HepG2 (cell line): ENCODE measurements around the gene NOP56. TPM values are rescaled to one million over a fixed set of nuclear protein-coding genes. Genes with fewer than 3 reads are reported as not detected.

Experiments used
- ARID4A ChIP-seq: sonication (generic); formaldehyde crosslinking; IDR thresholded peaks from 2 replicates; pipeline ENCODE4 v1.5.0; 2020; ENCODE audit warnings: mild to moderate bottlenecking, missing genetic modification reagents, borderline replicate concordance
- DNMT1 ChIP-seq: sonication (generic); formaldehyde crosslinking; IDR thresholded peaks from 2 replicates; pipeline ENCODE4 v1.5.1; 2020; ENCODE audit warnings: mild to moderate bottlenecking, missing genetic modification reagents
- DRAP1 ChIP-seq: IDR thresholded peaks from 2 replicates; pipeline ENCODE4 v1.6.1; 2016; ENCODE audit warnings: missing genetic modification reagents, missing compliant biosample characterization
- GFI1 ChIP-seq: sonication (generic); formaldehyde crosslinking; IDR thresholded peaks from 2 replicates; pipeline ENCODE4 v1.5.0; 2020; ENCODE audit warnings: missing genetic modification reagents, mild to moderate bottlenecking, borderline replicate concordance
- HBP1 ChIP-seq: IDR thresholded peaks from 2 replicates; pipeline ENCODE4 v1.6.1; 2016; ENCODE audit warnings: low read depth, control low read depth
- MAFG ChIP-seq: sonication (generic); formaldehyde crosslinking; IDR thresholded peaks from 2 replicates; pipeline ENCODE4 v1.5.1; 2020; ENCODE audit warnings: mild to moderate bottlenecking, missing genetic modification reagents
- MYC ChIP-seq: sonication (generic); formaldehyde crosslinking; IDR thresholded peaks from 2 replicates; pipeline ENCODE4 v1.9.0; 2021; ENCODE audit warnings: missing genetic modification reagents, borderline replicate concordance
- ONECUT2 ChIP-seq: sonication (generic); formaldehyde crosslinking; IDR thresholded peaks from 2 replicates; pipeline ENCODE4 v1.4.0; 2020; ENCODE audit warnings: missing genetic modification reagents
- SCMH1 ChIP-seq: sonication (generic); formaldehyde crosslinking; IDR thresholded peaks from 2 replicates; pipeline ENCODE4 v1.9.0; 2021; ENCODE audit warnings: missing genetic modification reagents, mild to moderate bottlenecking, borderline replicate concordance
- SETDB1 ChIP-seq: sonication (generic); formaldehyde crosslinking; IDR thresholded peaks from 2 replicates; pipeline ENCODE4 v1.5.1; 2020; ENCODE audit warnings: missing genetic modification reagents, mild to moderate bottlenecking, borderline replicate concordance
- TARDBP ChIP-seq: sonication (generic); formaldehyde crosslinking; IDR thresholded peaks from 2 replicates; pipeline ENCODE4 v1.8.0; 2022; ENCODE audit warnings: mild to moderate bottlenecking, missing genetic modification reagents
- TBX3 ChIP-seq: fragments of 450-650 bp; IDR thresholded peaks from 2 replicates; pipeline ENCODE4 v1.6.1; 2017; ENCODE audit warnings: antibody characterized with exemption, mild to moderate bottlenecking, inconsistent platforms, borderline replicate concordance
- TP53 ChIP-seq: sonication (generic); formaldehyde crosslinking; conservative IDR thresholded peaks from 2 replicates; pipeline ENCODE4 v1.4.0; 2020; ENCODE audit warnings: missing genetic modification reagents
- ZBTB4 ChIP-seq: sonication (generic); formaldehyde crosslinking; IDR thresholded peaks from 2 replicates; pipeline ENCODE4 v1.4.0; 2020; ENCODE audit warnings: missing genetic modification reagents, mild to moderate bottlenecking, borderline replicate concordance
- ZBTB8A ChIP-seq: sonication (generic); formaldehyde crosslinking; IDR thresholded peaks from 2 replicates; pipeline ENCODE4 v1.4.0; 2020; ENCODE audit warnings: mild to moderate bottlenecking, low read depth, missing genetic modification reagents, borderline replicate concordance
- ZNF24 ChIP-seq: fragments of 450-650 bp; IDR thresholded peaks from 2 replicates; pipeline ENCODE4 v1.6.1; 2017; ENCODE audit warnings: antibody characterized with exemption, mild to moderate bottlenecking
- ZNF414 ChIP-seq: sonication (generic); formaldehyde crosslinking; IDR thresholded peaks from 2 replicates; pipeline ENCODE4 v1.5.0; 2020; ENCODE audit warnings: missing genetic modification reagents
- ZNF644 ChIP-seq: IDR thresholded peaks from 2 replicates; pipeline ENCODE4 v1.6.1; 2016; ENCODE audit warnings: low read depth
- ZNF672 ChIP-seq: sonication (generic); formaldehyde crosslinking; IDR thresholded peaks from 2 replicates; pipeline ENCODE4 v1.8.1; 2022; ENCODE audit warnings: missing genetic modification reagents
- polyA plus RNA-seq, 8 experiments: library from polyadenylated mRNA; depleted of rRNA in 3 of 8; stranded (reverse) in 7 of 8; unstranded in 1 of 8; fragments of >200 nt; fragmentation: Illumina TruSeq in 4 of 8; extraction: Trizol in 4 of 8; gene quantifications; 2 replicates each; pipeline versions ENCODE4 v1.2.1 to v1.2.3, GENCODE V29; 2011 to 2016; ENCODE audit warnings: low read depth in 4 of 8, missing spikeins in 1 of 8, mixed read lengths in 1 of 8; ENCODE audit not compliant: insufficient read depth in 1 of 8
- total RNA-seq, 5 experiments: library from RNA; depleted of rRNA; stranded (reverse); fragments of >200 nt; fragmentation: Illumina TruSeq; extraction: Trizol; gene quantifications; 2 replicates each; pipeline ENCODE4 v1.2.3, GENCODE V29; 2016; ENCODE audit warnings: low read depth in 1 of 5

The NOP56 gene
- total and polyA plus RNA-seq, 2 of the 13 experiments (the other 11 are each of a cell fraction or from before 2014, with no cell fraction given): 369 to 1,116 TPM

- TF ChIP-seq ARID4A: peak; percentile 95; the same call in 1 of the 2 replicates
- TF ChIP-seq DNMT1: peak; percentile 85
- TF ChIP-seq TP53 (CRISPR knock-in tag): no peak; the same call in 1 of the 2 replicates
- TF ChIP-seq TBX3: no peak; the same call in 1 of the 2 replicates
- peak; percentile 99 for TF ChIP-seq TARDBP (CRISPR knock-in tag)
- peak; percentile 99 for TF ChIP-seq HBP1
- TF ChIP-seq ZNF414 (CRISPR knock-in tag): peak; percentile 23; the same call in 1 of the 2 replicates
- TF ChIP-seq ZNF24: no peak; the same call in none of the 2 replicates
- TF ChIP-seq ONECUT2 (CRISPR knock-in tag): peak; percentile 49; the same call in 1 of the 2 replicates
- no peak for TF ChIP-seq MAFG (CRISPR knock-in tag)
- no peak for TF ChIP-seq ZBTB8A (CRISPR knock-in tag)
- no peak for TF ChIP-seq SETDB1 (CRISPR knock-in tag)
- TF ChIP-seq MYC (CRISPR knock-in tag): peak; percentile 86; the same call in 1 of the 2 replicates
- TF ChIP-seq SCMH1: no peak
- peak; percentile 58; the same call in 1 of the 2 replicates for TF ChIP-seq ZBTB4 (CRISPR knock-in tag)
- TF ChIP-seq ZNF644 (CRISPR knock-in tag): peak; percentile 26; the same call in 1 of the 2 replicates
- TF ChIP-seq ZNF672 (CRISPR knock-in tag): no peak
- peak; percentile 69 for TF ChIP-seq GFI1
- TF ChIP-seq DRAP1 (CRISPR knock-in tag): peak; percentile 90
Measured at GRCh38 chr20:2663887-2664719, 11.7 kb downstream of the NOP56 start, which contains the start of gene IDH3B (continued).
